ENCODE data around the gene PSIP1.
"Not testable (repeated sequence)": the region's sequence is repeated elsewhere in the genome, so short reads cannot be mapped to it uniquely, and the experiment has no call there.

The PSIP1 gene

GRCh38 chr9:15430920-15431844, 79.6 kb downstream of the PSIP1 start:
- no peak for DNase-seq (ENCODE audit: low spot score)

GRCh38 chr9:15427702-15428101, 83.1 kb downstream of the PSIP1 start:
- DNase-seq (ENCODE audit: low spot score): not testable (repeated sequence)

GRCh38 chr9:15426019-15426418, 84.8 kb downstream of the PSIP1 start:
- DNase-seq (ENCODE audit: low spot score): no peak

- peak; percentile 58 for DNase-seq (ENCODE audit: low spot score)
Measured at GRCh38 chr9:15423231-15423985, 87.4 kb downstream of the PSIP1 start.

GRCh38 chr9:15422372-15423230, 88.2 kb downstream of the PSIP1 start, which contains the start of gene SNAPC3:
Gene SNAPC3, plus strand, starts transcription at chr9:15422876. Its CDS starts 4 bp downstream, at chr9:15422880.
- DNase-seq (ENCODE audit: low spot score): peak; percentile 95

- no peak for DNase-seq (ENCODE audit: low spot score)
Measured at GRCh38 chr9:15421990-15422371, 88.8 kb downstream of the PSIP1 start.

GRCh38 chr9:15421532-15421931, 89.2 kb downstream of the PSIP1 start:
- DNase-seq (ENCODE audit: low spot score): no peak

- DNase-seq (ENCODE audit: low spot score): no peak
Measured at GRCh38 chr9:15420796-15421195, 90.0 kb downstream of the PSIP1 start.

GRCh38 chr9:15417626-15418025, 93.1 kb downstream of the PSIP1 start:
- no peak for DNase-seq (ENCODE audit: low spot score)

GRCh38 chr9:15416880-15417279, 93.9 kb downstream of the PSIP1 start:
- DNase-seq (ENCODE audit: low spot score): no peak

All from RKO (cell line).